Measurements from ENCODE around the gene STK16. TPM values are rescaled to one million over a fixed set of nuclear protein-coding genes. Genes with fewer than 3 reads are reported as not detected.
A peak's percentile ranks its signal among the peaks of the same experiment; 100 is the strongest.

Gene STK16
- total RNA-seq, 2 experiments from 2014 or later, result 34.4 to 35.4 TPM

DNA sequence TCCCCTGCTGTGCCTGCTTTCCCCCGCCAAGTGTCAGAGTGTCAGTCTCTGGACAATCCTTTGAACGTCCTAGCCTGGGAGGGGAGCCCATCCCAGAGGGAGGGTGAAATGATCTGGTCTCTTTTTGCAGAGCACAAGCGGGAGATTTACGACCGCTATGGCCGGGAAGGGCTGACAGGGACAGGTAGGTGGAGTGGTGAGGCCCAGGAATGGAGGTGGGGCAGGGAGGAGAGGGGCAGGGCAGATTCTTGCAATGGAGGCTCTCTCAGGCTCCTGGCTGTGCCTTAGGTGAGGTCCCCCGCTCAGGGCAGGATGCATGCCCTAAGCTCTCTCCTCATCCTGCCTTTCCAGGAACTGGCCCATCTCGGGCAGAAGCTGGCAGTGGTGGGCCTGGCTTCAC lies 36.3 kb downstream of the STK16 start:
- peaks cover 40% of the 10 kb centered on the region for H3K36me3 Mint-ChIP-seq (ENCODE audit: low read depth)
- H3K9me3 Mint-ChIP-seq, result no peaks in the 10 kb centered on the region
- intact Hi-C loops (cut with micrococcal nuclease), result no loop called here
- H3K27ac Mint-ChIP-seq, result peak overlapping the region; percentile 89
- no peak for DNase-seq
- ATAC-seq, result no peak
- H3K4me1 Mint-ChIP-seq (ENCODE audit: low read depth), result peaks cover 54% of the 10 kb centered on the region
- ChIA-PET CTCF (interaction anchor here (1.4 to 15.5 kb wide), 3 partner anchors 15 to 105 kb away, joined by 6 to 336 read pairs (median 132); partner anchors contain the start of genes CNPPD1, TUBA4A and TUBA4B), POLR2A (interaction anchor here (1.4 to 5.9 kb wide), 3 partner anchors 12 to 81 kb away, joined by 4 to 63 read pairs (median 41); partner anchors contain the start of genes TUBA4A and TUBA4B)
- H3K4me3 Mint-ChIP-seq, result peak overlapping the region; percentile 80
- TF ChIP-seq, protein P1, sequence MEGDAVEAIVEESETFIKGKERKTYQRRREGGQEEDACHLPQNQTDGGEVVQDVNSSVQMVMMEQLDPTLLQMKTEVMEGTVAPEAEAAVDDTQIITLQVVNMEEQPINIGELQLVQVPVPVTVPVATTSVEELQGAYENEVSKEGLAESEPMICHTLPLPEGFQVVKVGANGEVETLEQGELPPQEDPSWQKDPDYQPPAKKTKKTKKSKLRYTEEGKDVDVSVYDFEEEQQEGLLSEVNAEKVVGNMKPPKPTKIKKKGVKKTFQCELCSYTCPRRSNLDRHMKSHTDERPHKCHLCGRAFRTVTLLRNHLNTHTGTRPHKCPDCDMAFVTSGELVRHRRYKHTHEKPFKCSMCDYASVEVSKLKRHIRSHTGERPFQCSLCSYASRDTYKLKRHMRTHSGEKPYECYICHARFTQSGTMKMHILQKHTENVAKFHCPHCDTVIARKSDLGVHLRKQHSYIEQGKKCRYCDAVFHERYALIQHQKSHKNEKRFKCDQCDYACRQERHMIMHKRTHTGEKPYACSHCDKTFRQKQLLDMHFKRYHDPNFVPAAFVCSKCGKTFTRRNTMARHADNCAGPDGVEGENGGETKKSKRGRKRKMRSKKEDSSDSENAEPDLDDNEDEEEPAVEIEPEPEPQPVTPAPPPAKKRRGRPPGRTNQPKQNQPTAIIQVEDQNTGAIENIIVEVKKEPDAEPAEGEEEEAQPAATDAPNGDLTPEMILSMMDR (IDR thresholded peaks at IDR 0.05), result no peak
- H3K27me3 Mint-ChIP-seq, result no peaks in the 10 kb centered on the region

DNA sequence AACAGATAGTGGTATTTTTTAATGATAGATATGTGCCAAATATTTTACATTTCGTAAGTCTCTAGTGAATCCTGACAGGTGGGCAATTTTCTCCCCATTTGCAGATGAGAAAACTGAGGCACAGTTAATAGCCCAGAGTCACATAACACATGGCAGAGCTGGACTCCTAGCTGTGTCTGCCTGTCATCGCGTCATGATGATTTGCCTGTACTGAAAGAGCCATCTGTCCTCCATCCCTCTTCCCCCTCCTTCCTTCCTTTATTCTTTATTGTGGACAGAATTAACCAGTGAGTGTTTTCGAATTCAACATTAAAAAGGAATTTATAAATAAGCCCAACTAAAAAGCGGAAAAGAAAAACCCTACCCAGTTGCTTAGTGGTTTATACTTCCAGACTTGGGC lies 37.1 kb downstream of the STK16 start:
- Mint-ChIP-seq H3K4me1 (ENCODE audit: low read depth) (peaks cover 53% of the 10 kb centered on the region), H3K27me3 (no peaks in the 10 kb centered on the region), H3K36me3 (ENCODE audit: low read depth) (peaks cover 40% of the 10 kb centered on the region), H3K9me3 (no peaks in the 10 kb centered on the region), H3K4me3 (no peak overlapping the region), H3K27ac (peak overlapping the region; percentile 38)
- no peak for ATAC-seq
- no peak for DNase-seq
- CTCF ChIA-PET, result interaction anchor here (0.8 to 15.5 kb wide), 4 partner anchors 14 to 259 kb away, joined by 3 to 336 read pairs (median 4); partner anchors contain the start of gene CNPPD1
- POLR2A ChIA-PET, result interaction anchor here (0.6 to 1.6 kb wide), 3 partner anchors 11 to 82 kb away, joined by 3 read pairs; no protein-coding TSS in a partner anchor
- TF ChIP-seq, protein P1 (IDR thresholded peaks at IDR 0.05), result no peak
- intact Hi-C loops (cut with micrococcal nuclease), result no loop called here

DNA sequence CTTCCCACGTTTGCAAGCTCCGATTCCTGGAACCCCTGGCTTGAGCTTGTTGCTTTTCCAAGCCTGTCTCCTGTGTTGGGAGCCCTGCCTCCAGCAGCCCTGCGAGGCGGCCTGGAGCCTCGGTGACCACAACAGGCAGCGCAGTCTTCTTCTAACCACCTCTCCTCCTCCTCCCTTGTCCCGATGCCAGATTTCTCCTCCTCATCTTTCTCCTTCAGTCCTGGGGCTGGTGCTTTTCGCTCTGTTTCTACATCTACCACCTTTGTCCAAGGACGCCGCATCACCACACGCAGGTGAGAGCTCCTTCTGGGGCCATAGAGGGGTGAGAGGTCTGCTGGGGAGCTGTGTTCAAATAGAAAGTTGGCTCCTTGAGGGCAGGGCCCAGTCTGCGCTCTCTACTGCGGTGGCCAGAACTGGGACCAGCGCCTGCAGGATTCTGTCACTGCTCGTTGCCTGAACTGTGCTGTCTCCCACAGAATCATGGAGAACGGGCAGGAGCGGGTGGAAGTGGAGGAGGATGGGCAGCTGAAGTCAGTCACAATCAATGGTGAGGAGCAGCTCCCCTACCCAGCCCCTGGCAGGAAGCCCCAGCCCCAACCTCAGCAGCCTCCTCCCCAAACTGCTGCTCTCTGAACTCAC lies 37.8 kb downstream of the STK16 start:
- H3K4me3 Mint-ChIP-seq, result no peak overlapping the region
- TF ChIP-seq, protein P1 (IDR thresholded peaks at IDR 0.05), result no peak
- ChIA-PET CTCF (interaction anchor here (0.8 to 15.5 kb wide), 3 partner anchors 14 to 258 kb away, joined by 3 to 336 read pairs (median 3); no protein-coding TSS in a partner anchor), POLR2A (interaction anchor here (0.6 to 1.6 kb wide), 3 partner anchors 10 to 82 kb away, joined by 3 read pairs; no protein-coding TSS in a partner anchor)
- intact Hi-C loops (cut with micrococcal nuclease), result no loop called here
- H3K4me1 Mint-ChIP-seq (ENCODE audit: low read depth), result peaks cover 49% of the 10 kb centered on the region
- H3K27ac Mint-ChIP-seq, result peak overlapping the region; percentile 59
- no peaks in the 10 kb centered on the region for H3K27me3 Mint-ChIP-seq
- H3K36me3 Mint-ChIP-seq (ENCODE audit: low read depth), result peaks cover 40% of the 10 kb centered on the region
- no peak for ATAC-seq
- no peak for DNase-seq
- no peaks in the 10 kb centered on the region for H3K9me3 Mint-ChIP-seq

DNA sequence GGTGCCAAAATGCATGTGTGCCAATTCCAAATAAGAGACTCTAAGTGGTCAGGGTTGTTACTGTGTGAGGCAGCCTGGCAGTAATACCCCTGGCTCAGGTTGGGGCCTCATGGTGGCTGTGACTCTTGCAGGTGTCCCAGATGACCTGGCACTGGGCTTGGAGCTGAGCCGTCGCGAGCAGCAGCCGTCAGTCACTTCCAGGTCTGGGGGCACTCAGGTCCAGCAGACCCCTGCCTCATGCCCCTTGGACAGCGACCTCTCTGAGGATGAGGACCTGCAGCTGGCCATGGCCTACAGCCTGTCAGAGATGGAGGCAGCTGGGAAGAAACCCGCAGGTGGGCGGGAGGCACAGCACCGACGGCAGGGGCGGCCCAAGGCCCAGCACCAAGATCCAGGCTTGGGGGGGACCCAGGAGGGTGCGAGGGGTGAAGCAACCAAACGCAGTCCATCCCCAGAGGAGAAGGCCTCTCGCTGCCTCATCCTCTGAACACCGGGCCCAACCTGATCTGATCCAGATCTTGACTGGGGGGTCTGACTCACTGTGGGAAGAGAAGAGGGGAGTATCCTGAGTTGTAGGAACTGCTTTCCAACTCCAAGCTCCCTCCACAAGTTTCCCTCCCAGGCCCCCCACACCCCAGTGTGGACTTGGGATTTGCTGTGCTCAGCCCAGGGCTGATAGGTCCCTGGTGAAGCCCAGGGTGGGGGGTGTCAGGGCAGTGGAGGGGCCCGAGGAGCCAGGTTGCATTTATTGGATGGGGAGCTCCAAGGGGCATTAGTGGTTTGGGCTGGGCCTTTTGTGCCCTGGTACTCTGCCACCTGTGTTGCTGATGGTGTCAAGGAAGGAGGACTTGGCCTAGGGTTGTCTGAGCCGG lies 39.5 kb downstream of the STK16 start:
- no peak for ATAC-seq
- Mint-ChIP-seq H3K36me3 (ENCODE audit: low read depth) (peaks cover 40% of the 10 kb centered on the region), H3K4me1 (ENCODE audit: low read depth) (peaks cover 40% of the 10 kb centered on the region), H3K9me3 (no peaks in the 10 kb centered on the region), H3K27me3 (no peaks in the 10 kb centered on the region), H3K27ac (no peak overlapping the region), H3K4me3 (no peak overlapping the region)
- POLR2A ChIA-PET, result interaction anchor here (2.0 kb wide), 1 partner anchor 10 kb away, joined by 10 read pairs; no protein-coding TSS in a partner anchor
- CTCF ChIA-PET, result interaction anchor here (15.5 kb wide), 1 partner anchor 12 kb away, joined by 336 read pairs; no protein-coding TSS in a partner anchor
- no peak for DNase-seq
- TF ChIP-seq, protein P1 (IDR thresholded peaks at IDR 0.05), result no peak
- intact Hi-C loops (cut with micrococcal nuclease), result no loop called here
